Transverse colon (tissue), 4 donors: Measurements from ENCODE around the gene NCOA3. TPM values are rescaled to one million over a fixed set of nuclear protein-coding genes. Genes with fewer than 3 reads are reported as not detected.
"Not testable (repeated sequence)": the region's sequence is repeated elsewhere in the genome, so short reads cannot be mapped to it uniquely, and the experiment has no call there.

ENCODE experiments used
- DNase-seq: peaks from one replicate; pipeline ENCODE4 v3.0.0-alpha.2; 2019
- H3K27ac ChIP-seq, 4 donors: fragments of 200-600 bp; sonication (generic); 2 replicates each; pipeline ENCODE4 v1.5.1; 2016 to 2018; ENCODE audit warnings: inconsistent platforms in 4 of 4
- H3K27me3 ChIP-seq: fragments of 200-600 bp; sonication (generic); 2 replicates; pipeline ENCODE4 v1.5.1; 2017; ENCODE audit warnings: inconsistent platforms
- H3K36me3 ChIP-seq, 4 donors: fragments of 200-600 bp; sonication (generic); 2 replicates each; pipeline ENCODE4 v1.5.1; 2017 to 2019; ENCODE audit warnings: inconsistent platforms in 4 of 4
- H3K4me1 ChIP-seq, 4 donors: fragments of 200-600 bp; sonication (generic); 2 replicates each; pipeline ENCODE4 v1.5.1; 2017 to 2020; ENCODE audit warnings: inconsistent platforms in 4 of 4
- H3K4me3 ChIP-seq, 4 donors: fragments of 200-600 bp; sonication (generic); 1 replicate in 1 of 4; 2 replicates in 3 of 4; pipeline versions ENCODE4 v1.5.1 to v1.6.1; 2017 to 2019; ENCODE audit warnings: inconsistent platforms in 4 of 4
- H3K9me3 ChIP-seq, 2 donors: fragments of 200-600 bp; sonication (generic); 2 replicates each; pipeline ENCODE4 v1.5.1; 2017 to 2019; ENCODE audit warnings: inconsistent platforms in 2 of 2
- CTCF ChIP-seq, 5 experiments: fragments of 200-600 bp in 3 of 5; fragments of 450-650 bp in 2 of 5; sonication (generic) in 3 of 5; IDR thresholded peaks; 1 replicate in 2 of 5; 2 replicates in 3 of 5; pipeline ENCODE4 v1.5.1; 2016 to 2017; ENCODE audit warnings: antibody characterized with exemption in 5 of 5, inconsistent platforms in 3 of 5, mild to moderate bottlenecking in 2 of 5, moderate library complexity in 1 of 5
- EP300 ChIP-seq: sonication (generic); formaldehyde crosslinking; IDR thresholded peaks from one replicate; pipeline ENCODE4 v1.6.1; 2017; ENCODE audit warnings: antibody characterized with exemption, low read depth
- POLR2A ChIP-seq: fragments of 450-650 bp; IDR thresholded peaks from one replicate; pipeline ENCODE4 v1.6.1; 2016; ENCODE audit warnings: antibody characterized with exemption, mild to moderate bottlenecking, moderate library complexity
- POLR2AphosphoS5 ChIP-seq, 3 donors: sonication (generic); formaldehyde crosslinking; IDR thresholded peaks; one replicate each; pipeline ENCODE4 v1.6.1; 2016; ENCODE audit warnings: antibody characterized with exemption in 3 of 3
- WGBS, 2 donors: methylation state at CpG; one replicate each; pipeline ENCODE4 v1.1.5; 2018; ENCODE audit warnings: low coverage in 1 of 2; 5-methylcytosine and 5-hydroxymethylcytosine counted together
- in situ Hi-C, 4 donors: fragments of 200-750 bp; cut with MboI; loops; one replicate each; pipeline versions ENCODE4 v1.15.0 to v1.15.1; 2017; ENCODE audit warnings: low sequenced_read_pairs in 3 of 4, low pct_ligation_motif_present in 1 of 4, low pct_unique_long_range_greater_than_20kb in 1 of 4
- intact Hi-C: fragments of 100-400 bp; cut with DNase I; formaldehyde crosslinking; loops from one replicate; pipeline ENCODE4 v1.15.1; 2023; ENCODE audit warnings: low total_unique reads
- total RNA-seq, 4 donors: library from RNA; depleted of rRNA; stranded (reverse); fragments of >200 nt; gene quantifications; one replicate each; pipeline ENCODE4 v1.1.0, GENCODE V29; 2016

NCOA3 gene
- total RNA-seq, 4 donors from 2014 or later = 9.2 to 39.1 (median 22.3) TPM

GRCh38 chr20:47455133-47456040, 46.3 kb upstream of the NCOA3 start:
- Histone ChIP-seq H3K9me3 (no peaks in the 10 kb centered on the region), H3K27ac (peak overlapping the region in 1 of 4 donors; percentile 15), H3K36me3 (no peaks in the 10 kb centered on the region), H3K27me3 (no peaks in the 10 kb centered on the region), H3K4me3 (no peak overlapping the region), H3K4me1 (no peaks in the 10 kb centered on the region)
- DNase-seq = no peak
- 86 to 100% methylated on average over 2 to 7 of the region's 7 CpGs for WGBS, 2 donors
- intact Hi-C loops (no loop called here), in situ Hi-C loops (no loop called here)
- TF ChIP-seq POLR2A (no peak), POLR2AphosphoS5 (IDR thresholded peaks at IDR 0.05) (no peak), EP300 (no peak), CTCF (IDR thresholded peaks at IDR 0.05) (no peak)

- TF ChIP-seq POLR2AphosphoS5 (IDR thresholded peaks at IDR 0.05) (no peak), CTCF (IDR thresholded peaks at IDR 0.05) (no peak), POLR2A (no peak), EP300 (no peak)
- Histone ChIP-seq H3K36me3 (no peaks in the 10 kb centered on the region), H3K9me3 (no peaks in the 10 kb centered on the region), H3K4me3 (no peak overlapping the region), H3K27ac (peak overlapping the region in 1 of 4 donors; percentile 15), H3K27me3 (no peaks in the 10 kb centered on the region), H3K4me1 (no peaks in the 10 kb centered on the region)
- whole genome bisulfite sequencing, 2 donors = 91 to 96% methylated on average over 4 to 8 of the region's 8 CpGs
- in situ Hi-C loops (no loop called here), intact Hi-C loops (no loop called here)
- DNase-seq = peak; percentile 33
Observed at GRCh38 chr20:47456041-47456537, 45.6 kb upstream of the NCOA3 start.

GRCh38 chr20:47456952-47457724, 44.5 kb upstream of the NCOA3 start:
- in situ Hi-C loops = no loop called here
- Histone ChIP-seq H3K9me3 (no peaks in the 10 kb centered on the region), H3K27ac (no peak overlapping the region), H3K4me1 (no peaks in the 10 kb centered on the region), H3K27me3 (no peaks in the 10 kb centered on the region), H3K36me3 (no peaks in the 10 kb centered on the region), H3K4me3 (no peak overlapping the region)
- TF ChIP-seq POLR2A = no peak
- no peak for TF ChIP-seq EP300
- no peak for TF ChIP-seq CTCF (IDR thresholded peaks at IDR 0.05)
- TF ChIP-seq POLR2AphosphoS5 (IDR thresholded peaks at IDR 0.05) = no peak
- intact Hi-C loops = no loop called here
- DNase-seq = no peak
- 78 to 99% methylated on average over 8 to 13 of the region's 13 CpGs for WGBS, 2 donors

- H3K4me1 ChIP-seq, DNase-seq, H3K9me3 ChIP-seq, H3K4me3 ChIP-seq, H3K36me3 ChIP-seq, H3K27ac ChIP-seq, intact Hi-C loops, in situ Hi-C loops, H3K27me3 ChIP-seq: not testable (repeated sequence)
- 90 to 92% methylated on average over 3 to 8 of the region's 8 CpGs for WGBS, 2 donors
Observed at GRCh38 chr20:47458280-47459050, 43.2 kb upstream of the NCOA3 start.
